SKM-1 treated with dmso at 0.1 percent for 144 hours (cell line): ENCODE measurements around the gene KDM5B.
"Not testable (repeated sequence)": the region's sequence is repeated elsewhere in the genome, so short reads cannot be mapped to it uniquely, and the experiment has no call there.

Source experiments
- DNase-seq: peaks from one replicate; lab custom pipeline; 2025; ENCODE audit not compliant: unreplicated experiment; lab: John Stamatoyannopoulos, UW

KDM5B gene

GRCh38 chr1:202794051-202794740 lies 14.0 kb downstream of the KDM5B start:
- DNase-seq: no peak

GRCh38 chr1:202791077-202791747 lies 17.0 kb downstream of the KDM5B start:
- no peak for DNase-seq

GRCh38 chr1:202788800-202789199 lies 19.4 kb downstream of the KDM5B start:
- DNase-seq: no peak

GRCh38 chr1:202786804-202787203 lies 21.4 kb downstream of the KDM5B start:
- DNase-seq: no peak

- no peak for DNase-seq
Observed at GRCh38 chr1:202781180-202781579, 27.0 kb downstream of the KDM5B start.

GRCh38 chr1:202770135-202770534 lies 38.1 kb downstream of the KDM5B start:
- DNase-seq: no peak

- no peak for DNase-seq
Observed at GRCh38 chr1:202765721-202766120, 42.5 kb downstream of the KDM5B start.

- no peak for DNase-seq
Observed at GRCh38 chr1:202762019-202762418, 46.2 kb downstream of the KDM5B start.

- DNase-seq: no peak
Observed at GRCh38 chr1:202760589-202760988, 47.6 kb downstream of the KDM5B start.

- no peak for DNase-seq
Observed at GRCh38 chr1:202756391-202756790, 51.8 kb downstream of the KDM5B start.

- no peak for DNase-seq
Observed at GRCh38 chr1:202754293-202754692, 53.9 kb downstream of the KDM5B start.

GRCh38 chr1:202752774-202753173 lies 55.4 kb downstream of the KDM5B start:
- no peak for DNase-seq

- no peak for DNase-seq
Observed at GRCh38 chr1:202750761-202751160, 57.5 kb downstream of the KDM5B start.

- no peak for DNase-seq
Observed at GRCh38 chr1:202750024-202750423, 58.2 kb downstream of the KDM5B start.

GRCh38 chr1:202745323-202745888 lies 62.8 kb downstream of the KDM5B start:
- no peak for DNase-seq

- not testable (repeated sequence) for DNase-seq
Observed at GRCh38 chr1:202744770-202745169, 63.5 kb downstream of the KDM5B start.

- DNase-seq: no peak
Observed at GRCh38 chr1:202742496-202742895, 65.7 kb downstream of the KDM5B start.

- no peak for DNase-seq
Observed at GRCh38 chr1:202733251-202733650, 75.0 kb downstream of the KDM5B start.

GRCh38 chr1:202728951-202729350 lies 79.3 kb downstream of the KDM5B start:
- DNase-seq: no peak

GRCh38 chr1:202725526-202725925 lies 82.7 kb downstream of the KDM5B start:
- DNase-seq: no peak

GRCh38 chr1:202723708-202724107 lies 84.5 kb downstream of the KDM5B start:
- DNase-seq: no peak

GRCh38 chr1:202723046-202723445 lies 85.2 kb downstream of the KDM5B start:
- DNase-seq: not testable (repeated sequence)
